ENCODE data around the gene PCSK5.

Gene PCSK5

DNA sequence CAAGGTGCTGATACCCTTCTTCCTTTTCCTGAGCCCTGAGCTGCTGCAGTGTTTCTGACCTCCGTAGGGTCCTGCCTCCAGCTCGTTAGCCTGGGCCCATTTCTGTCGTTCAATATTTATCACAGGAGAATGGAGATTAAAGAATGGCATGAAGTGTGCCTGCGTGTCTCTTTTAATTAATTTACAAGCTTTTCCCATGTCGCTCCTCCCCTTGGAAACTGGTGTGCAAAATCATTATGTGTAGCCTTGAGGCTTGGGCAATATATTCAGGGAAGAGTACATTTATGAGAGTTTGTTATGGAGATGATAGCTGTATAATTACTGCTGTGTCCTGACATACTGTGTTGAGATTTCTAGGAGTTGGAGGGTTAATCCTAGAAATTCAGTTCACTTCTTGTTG, 99.7 kb downstream of the PCSK5 start:
- H3K4me3 Mint-ChIP-seq, result no peak overlapping the region

DNA sequence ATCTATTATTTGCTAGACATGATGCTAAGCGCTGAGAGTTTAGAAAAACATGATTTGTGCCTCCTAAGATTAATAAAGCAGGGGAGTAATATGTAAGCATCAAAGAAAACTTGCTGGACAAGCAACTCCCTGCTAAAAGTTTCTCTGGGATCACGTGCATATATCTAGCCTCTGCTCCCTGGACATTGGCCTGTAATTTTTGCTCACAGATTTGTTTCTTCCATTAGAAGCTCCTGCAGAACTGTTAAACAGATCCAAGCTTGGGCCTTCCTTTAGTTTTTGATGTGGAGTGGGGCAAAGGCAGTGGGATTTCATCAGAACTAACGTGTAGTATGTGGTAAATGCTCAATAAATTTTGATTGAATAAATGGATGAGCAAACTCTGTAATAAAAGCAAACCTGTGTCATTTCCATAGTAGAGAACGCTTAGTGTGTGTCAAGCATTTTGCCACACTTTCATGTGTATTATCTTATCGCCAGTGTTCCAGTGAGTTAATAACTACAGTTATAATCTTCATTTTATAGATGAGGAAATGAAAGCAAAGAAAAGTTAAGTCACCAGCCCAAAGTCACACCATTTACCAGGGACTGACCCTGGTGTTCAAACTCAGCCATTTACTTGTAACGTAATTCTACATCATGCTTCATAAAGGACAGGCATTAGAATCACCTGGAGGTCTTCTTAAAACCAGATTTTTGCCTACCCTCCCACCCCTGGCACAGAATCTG, 100.3 kb downstream of the PCSK5 start:
- H3K36me3 Mint-ChIP-seq (ENCODE audit: insufficient read depth), result peaks cover 3% of the 10 kb centered on the region

More for the DNA sequence above, 99.7 kb downstream of the PCSK5 start:
- no peaks in the 10 kb centered on the region for H3K27me3 Mint-ChIP-seq
- peaks cover 3% of the 10 kb centered on the region for H3K36me3 Mint-ChIP-seq (ENCODE audit: insufficient read depth)
- H3K27ac Mint-ChIP-seq (ENCODE audit: low read depth), result no peak overlapping the region
- ATAC-seq (replicated peaks; ENCODE audit: extremely low read depth, poor library complexity, severe bottlenecking) (no peak), DNase-seq (ENCODE audit: low spot score in 2 of 2) (no peak)
- peaks cover 6% of the 10 kb centered on the region for H3K9me3 Mint-ChIP-seq
- no peaks in the 10 kb centered on the region for H3K4me1 Mint-ChIP-seq

DNA sequence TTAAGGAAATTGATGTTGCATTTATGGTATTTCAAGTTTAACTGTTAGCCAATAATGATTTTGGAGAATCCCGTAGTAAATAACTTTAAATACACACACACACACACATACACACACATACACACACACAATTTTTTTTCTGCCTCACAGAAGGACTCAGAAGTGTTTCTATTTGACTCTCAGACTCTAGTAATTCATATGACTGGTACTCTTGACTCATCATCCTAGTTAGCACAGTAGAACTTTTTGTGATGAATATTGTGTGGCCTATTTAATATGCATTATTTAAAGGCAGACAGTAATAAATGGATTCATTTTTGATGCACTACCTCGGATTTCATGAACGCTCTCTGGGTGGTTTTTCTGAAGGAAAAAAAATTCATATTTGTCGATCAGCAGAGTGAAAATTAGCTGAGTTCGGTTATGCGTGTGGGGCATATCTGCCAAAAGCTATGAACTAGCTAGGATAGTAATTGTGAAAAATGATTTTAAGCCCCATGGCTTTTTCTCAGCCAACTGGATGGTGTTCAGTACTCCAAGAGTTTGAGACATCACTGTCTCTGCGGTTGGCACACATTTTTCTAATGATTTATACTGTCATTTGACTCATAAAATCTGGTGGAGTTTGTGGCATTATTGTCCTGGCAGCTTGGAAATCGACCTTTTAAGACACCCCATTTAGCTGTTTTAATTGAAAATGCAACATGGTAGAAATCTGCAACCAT, 102.2 kb downstream of the PCSK5 start:
- DNase-seq (ENCODE audit: low spot score in 2 of 2) (no peak), ATAC-seq (replicated peaks; ENCODE audit: extremely low read depth, poor library complexity, severe bottlenecking) (no peak)
- H3K27ac Mint-ChIP-seq (ENCODE audit: low read depth), result no peak overlapping the region
- H3K4me1 Mint-ChIP-seq, result no peaks in the 10 kb centered on the region
- H3K36me3 Mint-ChIP-seq (ENCODE audit: insufficient read depth), result peaks cover 3% of the 10 kb centered on the region
- no peak overlapping the region for H3K4me3 Mint-ChIP-seq
- peaks cover 6% of the 10 kb centered on the region for H3K9me3 Mint-ChIP-seq
- H3K27me3 Mint-ChIP-seq, result no peaks in the 10 kb centered on the region

More for the DNA sequence above, 100.3 kb downstream of the PCSK5 start:
- ATAC-seq (replicated peaks; ENCODE audit: extremely low read depth, poor library complexity, severe bottlenecking) (no peak), DNase-seq (ENCODE audit: low spot score in 2 of 2) (no peak)
- no peaks in the 10 kb centered on the region for H3K4me1 Mint-ChIP-seq
- no peak overlapping the region for H3K27ac Mint-ChIP-seq (ENCODE audit: low read depth)
- peaks cover 6% of the 10 kb centered on the region for H3K9me3 Mint-ChIP-seq
- no peak overlapping the region for H3K4me3 Mint-ChIP-seq
- no peaks in the 10 kb centered on the region for H3K27me3 Mint-ChIP-seq

DNA sequence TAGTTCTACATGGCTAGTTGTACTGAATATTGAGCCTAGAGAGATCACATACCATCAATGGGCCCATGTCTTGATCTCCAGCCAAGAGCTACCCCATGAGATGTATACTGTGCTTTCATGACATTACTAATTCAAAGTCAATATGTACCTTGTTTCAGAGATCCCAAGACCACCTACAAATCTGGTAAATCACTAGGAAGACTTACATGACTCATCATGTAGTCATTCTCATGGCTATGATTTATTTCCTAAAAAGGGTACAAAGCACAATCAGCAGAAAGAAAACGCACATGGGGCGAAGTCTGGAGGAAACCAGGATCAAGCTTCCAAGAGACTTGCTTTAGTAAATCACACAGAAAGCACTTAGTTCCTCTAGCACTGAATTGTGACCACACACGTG, 103.0 kb downstream of the PCSK5 start:
- H3K36me3 Mint-ChIP-seq (ENCODE audit: insufficient read depth), result peaks cover 3% of the 10 kb centered on the region
- ATAC-seq (replicated peaks; ENCODE audit: extremely low read depth, poor library complexity, severe bottlenecking), result no peak

DNA sequence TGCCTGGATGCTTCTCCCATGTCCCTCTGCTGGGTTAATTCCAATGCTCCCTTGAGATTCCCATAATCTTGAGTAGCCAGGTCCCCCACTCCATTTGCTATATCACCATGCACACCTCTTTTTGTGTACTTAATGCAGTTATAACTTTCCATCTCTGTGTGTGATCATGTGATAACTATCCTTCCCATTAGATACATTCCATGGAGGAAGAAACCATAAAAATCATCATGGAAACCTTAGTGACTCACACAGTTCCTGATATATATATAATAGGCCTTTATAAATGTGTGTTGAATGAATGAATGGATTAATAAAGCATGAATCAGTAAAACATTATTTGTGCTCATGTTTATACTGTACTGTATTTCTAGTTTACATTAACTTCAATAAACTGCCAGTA, 104.6 kb downstream of the PCSK5 start:
- no peaks in the 10 kb centered on the region for H3K4me1 Mint-ChIP-seq
- no peak overlapping the region for H3K27ac Mint-ChIP-seq (ENCODE audit: low read depth)
- peaks cover 6% of the 10 kb centered on the region for H3K9me3 Mint-ChIP-seq
- H3K27me3 Mint-ChIP-seq, result no peaks in the 10 kb centered on the region
- ATAC-seq (replicated peaks; ENCODE audit: extremely low read depth, poor library complexity, severe bottlenecking), result no peak
- DNase-seq (ENCODE audit: low spot score in 2 of 2), result no peak
- no peak overlapping the region for H3K4me3 Mint-ChIP-seq
- H3K36me3 Mint-ChIP-seq (ENCODE audit: insufficient read depth), result peaks cover 3% of the 10 kb centered on the region

More for the DNA sequence above, 103.0 kb downstream of the PCSK5 start:
- no peak overlapping the region for H3K27ac Mint-ChIP-seq (ENCODE audit: low read depth)
- no peak for DNase-seq (ENCODE audit: low spot score in 2 of 2)
- H3K27me3 Mint-ChIP-seq, result no peaks in the 10 kb centered on the region
- peaks cover 6% of the 10 kb centered on the region for H3K9me3 Mint-ChIP-seq
- no peak overlapping the region for H3K4me3 Mint-ChIP-seq
- H3K4me1 Mint-ChIP-seq, result no peaks in the 10 kb centered on the region

DNA sequence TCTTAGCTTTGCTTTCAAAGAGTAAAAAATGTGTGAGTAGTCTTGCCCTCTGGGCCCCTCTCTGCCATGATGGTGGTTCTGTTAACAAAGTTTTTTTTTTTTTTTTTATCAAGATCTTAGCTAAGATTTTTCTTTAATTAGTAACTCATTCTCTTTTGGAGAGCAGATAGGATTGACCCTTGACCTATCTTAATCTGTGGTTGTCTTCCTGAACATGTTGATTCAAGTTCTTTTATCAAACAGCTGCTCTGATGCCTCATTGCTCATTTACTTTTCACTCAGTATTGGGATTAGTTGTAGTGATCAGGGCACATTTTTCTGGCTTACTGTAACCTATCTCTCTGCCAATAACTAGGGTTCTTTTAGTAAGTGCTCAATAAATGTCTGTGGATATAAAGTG, 106.3 kb downstream of the PCSK5 start:
- peaks cover 3% of the 10 kb centered on the region for H3K36me3 Mint-ChIP-seq (ENCODE audit: insufficient read depth)
- DNase-seq (ENCODE audit: low spot score in 2 of 2) (no peak), ATAC-seq (replicated peaks; ENCODE audit: extremely low read depth, poor library complexity, severe bottlenecking) (no peak)
- H3K4me3 Mint-ChIP-seq, result no peak overlapping the region
- no peak overlapping the region for H3K27ac Mint-ChIP-seq (ENCODE audit: low read depth)
- H3K27me3 Mint-ChIP-seq, result no peaks in the 10 kb centered on the region
- H3K4me1 Mint-ChIP-seq, result no peaks in the 10 kb centered on the region
- H3K9me3 Mint-ChIP-seq, result peaks cover 6% of the 10 kb centered on the region

DNA sequence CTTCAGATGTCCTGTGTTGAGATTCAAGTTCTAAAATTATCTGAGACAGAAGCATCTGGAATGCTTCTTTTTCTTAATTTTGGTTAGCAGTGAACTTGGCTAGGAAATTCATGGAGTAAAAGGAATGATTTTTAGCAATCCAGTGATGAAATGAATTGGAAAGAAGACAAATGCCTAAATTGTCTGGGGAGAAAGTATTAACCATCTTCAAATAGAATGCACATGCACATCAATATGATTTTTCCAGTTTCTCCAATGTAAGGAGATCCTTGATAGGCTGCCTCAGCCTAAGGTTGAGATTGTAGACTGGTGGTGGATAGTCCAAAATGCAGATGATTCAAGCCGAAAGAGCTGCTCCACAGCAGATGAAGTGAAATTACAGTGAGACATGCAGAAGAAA, 106.7 kb downstream of the PCSK5 start:
- no peaks in the 10 kb centered on the region for H3K4me1 Mint-ChIP-seq

DNA sequence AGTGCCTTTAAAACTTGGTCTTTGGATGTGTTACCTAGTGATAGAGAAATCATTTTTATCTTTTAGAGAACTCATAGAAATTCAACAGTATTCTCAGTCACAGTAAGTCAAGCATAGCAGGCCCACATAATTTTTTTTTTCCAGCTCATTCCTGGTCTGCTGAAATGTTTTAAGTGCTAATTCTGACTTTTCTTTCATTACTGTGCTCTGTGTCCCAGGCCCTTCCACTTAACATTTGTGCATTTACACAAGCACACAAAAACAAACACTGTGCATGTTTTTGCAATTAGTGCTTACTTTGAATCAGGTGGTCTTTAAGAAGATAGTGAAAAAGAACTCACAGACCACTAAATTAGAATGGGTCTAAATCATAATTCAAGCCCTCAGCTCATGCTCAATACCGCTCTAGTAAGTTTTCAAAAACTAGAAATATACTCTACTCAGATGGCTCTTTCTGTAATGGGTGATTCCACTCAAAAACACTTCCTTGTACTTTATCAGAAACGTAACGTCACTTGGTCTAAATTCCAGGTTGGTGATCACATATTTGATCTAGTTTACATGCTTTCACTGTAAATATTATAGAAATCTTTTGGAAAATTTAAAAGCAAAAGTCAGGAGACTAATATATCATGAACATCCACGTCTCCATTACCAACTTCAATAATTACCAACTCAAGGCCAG, 107.8 kb downstream of the PCSK5 start:
- ATAC-seq (replicated peaks; ENCODE audit: extremely low read depth, poor library complexity, severe bottlenecking), result no peak
- no peaks in the 10 kb centered on the region for H3K27me3 Mint-ChIP-seq
- no peak overlapping the region for H3K27ac Mint-ChIP-seq (ENCODE audit: low read depth)
- peaks cover 3% of the 10 kb centered on the region for H3K36me3 Mint-ChIP-seq (ENCODE audit: insufficient read depth)
- H3K4me1 Mint-ChIP-seq, result no peaks in the 10 kb centered on the region
- DNase-seq (ENCODE audit: low spot score in 2 of 2), result no peak
- no peak overlapping the region for H3K4me3 Mint-ChIP-seq
- H3K9me3 Mint-ChIP-seq, result peaks cover 6% of the 10 kb centered on the region

More for the DNA sequence above, 106.7 kb downstream of the PCSK5 start:
- Mint-ChIP-seq H3K27ac (ENCODE audit: low read depth) (no peak overlapping the region), H3K27me3 (no peaks in the 10 kb centered on the region), H3K36me3 (ENCODE audit: insufficient read depth) (peaks cover 3% of the 10 kb centered on the region), H3K4me3 (no peak overlapping the region), H3K9me3 (peaks cover 6% of the 10 kb centered on the region)
- ATAC-seq (replicated peaks; ENCODE audit: extremely low read depth, poor library complexity, severe bottlenecking), result no peak
- DNase-seq (ENCODE audit: low spot score in 2 of 2), result no peak

DNA sequence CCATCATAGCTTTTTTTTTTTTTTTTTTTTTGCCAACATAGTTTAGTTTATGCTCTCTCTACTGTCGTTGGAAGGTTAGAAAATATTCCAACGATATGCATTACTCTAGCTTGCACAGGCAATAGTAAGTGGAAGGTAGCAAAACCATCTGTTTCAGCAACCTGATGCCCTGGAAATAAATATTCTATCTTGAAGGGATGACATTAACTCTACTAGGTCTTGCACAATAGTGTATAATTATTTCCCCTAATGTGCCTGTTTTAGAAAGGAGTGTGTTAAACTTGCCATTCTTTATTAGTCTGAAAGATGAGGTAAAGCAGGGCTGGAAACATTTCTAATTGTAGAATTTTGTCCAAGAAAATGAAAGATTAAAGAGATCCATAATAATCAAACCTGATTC, 111.0 kb downstream of the PCSK5 start:
- H3K27me3 Mint-ChIP-seq, result no peaks in the 10 kb centered on the region
- H3K9me3 Mint-ChIP-seq, result no peaks in the 10 kb centered on the region
- H3K36me3 Mint-ChIP-seq (ENCODE audit: insufficient read depth), result no peaks in the 10 kb centered on the region
- DNase-seq (ENCODE audit: low spot score in 2 of 2) (no peak), ATAC-seq (replicated peaks; ENCODE audit: extremely low read depth, poor library complexity, severe bottlenecking) (no peak)
- H3K27ac Mint-ChIP-seq (ENCODE audit: low read depth), result no peak overlapping the region
- no peak overlapping the region for H3K4me3 Mint-ChIP-seq
- H3K4me1 Mint-ChIP-seq, result no peaks in the 10 kb centered on the region

DNA sequence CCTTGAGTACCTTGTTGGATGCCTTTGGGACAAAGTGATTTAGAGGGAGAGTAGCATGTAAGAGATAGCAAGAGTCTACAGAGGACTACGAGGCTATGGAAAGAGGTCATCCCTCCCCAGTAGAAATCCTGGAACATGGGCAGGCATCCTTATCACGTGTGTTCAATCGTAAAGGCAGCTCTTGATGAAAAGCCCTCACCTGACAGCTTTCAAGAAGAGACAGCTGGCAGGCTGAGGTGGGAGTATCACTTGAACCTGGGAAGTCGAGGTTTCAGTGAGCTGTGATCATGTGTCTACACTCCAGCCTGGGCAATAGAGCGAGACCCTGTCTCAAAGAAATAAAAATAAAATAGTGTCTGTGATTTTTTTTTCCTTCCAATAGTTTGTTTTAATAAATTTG, 112.6 kb downstream of the PCSK5 start:
- no peak for ATAC-seq (replicated peaks; ENCODE audit: extremely low read depth, poor library complexity, severe bottlenecking)
- no peaks in the 10 kb centered on the region for H3K27me3 Mint-ChIP-seq
- H3K9me3 Mint-ChIP-seq, result no peaks in the 10 kb centered on the region
- no peak overlapping the region for H3K4me3 Mint-ChIP-seq
- H3K4me1 Mint-ChIP-seq, result peaks cover 3% of the 10 kb centered on the region
- no peak for DNase-seq (ENCODE audit: low spot score in 2 of 2)
- no peak overlapping the region for H3K27ac Mint-ChIP-seq (ENCODE audit: low read depth)
- no peaks in the 10 kb centered on the region for H3K36me3 Mint-ChIP-seq (ENCODE audit: insufficient read depth)

DNA sequence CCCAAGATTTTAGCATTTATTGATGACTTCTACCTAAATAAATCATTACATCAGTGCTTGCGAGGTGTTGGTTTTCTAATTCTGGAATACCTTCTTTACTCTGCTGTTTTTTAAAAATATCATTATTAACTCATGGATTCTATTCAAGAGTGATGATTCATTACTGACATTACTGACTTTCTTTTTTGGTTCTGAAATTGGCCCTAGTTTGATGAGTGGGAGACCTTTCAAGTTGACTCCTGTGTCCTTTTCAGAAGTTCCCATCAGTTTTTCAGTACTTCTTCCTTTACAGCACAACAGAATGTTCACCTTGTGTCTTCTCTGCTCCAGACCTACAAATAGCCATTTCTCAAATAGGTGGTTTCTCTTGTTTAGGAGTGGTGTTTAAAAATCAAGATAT, 114.1 kb downstream of the PCSK5 start:
- Mint-ChIP-seq H3K27me3 (no peaks in the 10 kb centered on the region), H3K36me3 (ENCODE audit: insufficient read depth) (no peaks in the 10 kb centered on the region), H3K4me1 (peaks cover 4% of the 10 kb centered on the region), H3K9me3 (no peaks in the 10 kb centered on the region), H3K27ac (ENCODE audit: low read depth) (no peak overlapping the region), H3K4me3 (no peak overlapping the region)
- no peak for ATAC-seq (replicated peaks; ENCODE audit: extremely low read depth, poor library complexity, severe bottlenecking)
- no peak for DNase-seq (ENCODE audit: low spot score in 2 of 2)

DNA sequence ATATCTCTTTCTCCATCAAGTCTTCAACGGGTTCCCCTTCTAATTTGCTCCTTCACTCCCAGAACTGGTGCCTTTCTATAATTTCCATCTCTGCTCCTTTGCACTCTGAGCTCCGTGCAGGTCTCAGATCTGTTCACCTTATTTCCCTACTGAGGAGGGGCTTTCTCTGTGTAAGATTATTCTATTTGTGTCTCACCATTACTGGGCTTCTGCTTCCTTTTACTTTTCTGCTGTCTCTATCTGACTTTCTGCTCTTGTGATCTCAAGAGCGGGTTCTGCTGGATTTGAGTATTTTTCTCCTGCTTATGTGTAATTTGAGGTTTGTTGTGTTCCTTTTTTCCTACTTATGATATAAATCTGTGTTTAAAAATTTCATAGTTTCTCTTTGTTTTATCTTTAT, 117.5 kb downstream of the PCSK5 start:
- Mint-ChIP-seq H3K27me3 (no peaks in the 10 kb centered on the region), H3K27ac (ENCODE audit: low read depth) (no peak overlapping the region), H3K4me3 (no peak overlapping the region), H3K36me3 (ENCODE audit: insufficient read depth) (no peaks in the 10 kb centered on the region), H3K9me3 (no peaks in the 10 kb centered on the region), H3K4me1 (peaks cover 4% of the 10 kb centered on the region)
- no peak for DNase-seq (ENCODE audit: low spot score in 2 of 2)
- ATAC-seq (replicated peaks; ENCODE audit: extremely low read depth, poor library complexity, severe bottlenecking), result no peak

DNA sequence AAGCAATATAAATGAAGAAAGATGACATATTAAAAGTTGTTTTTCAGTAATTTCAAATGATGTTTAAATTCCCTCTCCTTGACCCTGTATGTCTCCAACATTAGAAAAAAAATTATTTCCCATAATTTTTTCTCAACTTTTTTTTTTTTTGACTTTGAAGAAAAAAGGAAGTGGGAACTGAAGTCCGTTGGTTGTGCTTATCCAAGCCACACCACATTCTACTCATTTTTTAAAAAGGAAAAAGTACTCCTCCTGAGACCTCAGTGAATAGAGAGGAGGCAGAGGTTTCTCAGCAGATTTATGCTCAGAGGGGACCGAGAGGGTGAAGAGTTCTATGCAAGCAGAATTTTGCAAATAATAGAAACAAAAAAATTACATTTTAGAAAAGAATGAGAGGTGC, 123.3 kb downstream of the PCSK5 start:
- no peak overlapping the region for H3K27ac Mint-ChIP-seq (ENCODE audit: low read depth)
- ATAC-seq (replicated peaks; ENCODE audit: extremely low read depth, poor library complexity, severe bottlenecking), result no peak
- H3K4me1 Mint-ChIP-seq, result no peaks in the 10 kb centered on the region
- no peak overlapping the region for H3K4me3 Mint-ChIP-seq
- no peak for DNase-seq (ENCODE audit: low spot score in 2 of 2)
- H3K9me3 Mint-ChIP-seq, result peaks cover 9% of the 10 kb centered on the region
- H3K27me3 Mint-ChIP-seq, result no peaks in the 10 kb centered on the region
- H3K36me3 Mint-ChIP-seq (ENCODE audit: insufficient read depth), result no peaks in the 10 kb centered on the region

Data from central memory CD8-positive, alpha-beta T cell (primary cell).